Bronchial epithelial cell (primary cell): ENCODE results near the gene TWF1. TPM values are rescaled to one million over a fixed set of nuclear protein-coding genes. Genes with fewer than 3 reads are reported as not detected.

Experiments
- DNase-seq: peaks from one replicate; pipeline ENCODE4 v3.0.0-alpha.2; 2010; ENCODE audit warnings: low read depth
- FAIRE-seq: peaks from 2 replicates; lab custom pipeline; 2011; peaks lifted over from hg19 to GRCh38; lab: Jason Lieb, UNC
- H3K27me3 ChIP-seq: 2 replicates; pipeline ENCODE4 v1.5.1; 2011; ENCODE audit warnings: low read length; ENCODE audit not compliant: control insufficient read depth, insufficient read depth
- H3K36me3 ChIP-seq: 2 replicates; pipeline ENCODE4 v1.5.1; 2011; ENCODE audit warnings: low read length; ENCODE audit not compliant: control insufficient read depth, insufficient read depth
- H3K4me3 ChIP-seq: 2 replicates; pipeline ENCODE4 v1.5.1; 2011; ENCODE audit warnings: mild to moderate bottlenecking, low read depth, low read length, control low read depth
- CTCF ChIP-seq: IDR thresholded peaks from 2 replicates; pipeline ENCODE4 v1.5.1; 2011; ENCODE audit warnings: mild to moderate bottlenecking, moderate library complexity, low read length, control low read depth, inconsistent platforms; ENCODE audit not compliant: insufficient read depth, severe bottlenecking
- total RNA-seq: library from RNA; depleted of rRNA; stranded (reverse); fragments of >200 nt; gene quantifications from 2 replicates; pipeline ENCODE4 v1.2.1, GENCODE V29; 2014

The TWF1 gene
- total RNA-seq, 1 donor from 2014 or later, result 146 TPM

GRCh38 chr12:43832463-43833168 lies 26.5 kb upstream of the TWF1 start:
- FAIRE-seq (no peak), DNase-seq (no peak)
- TF ChIP-seq CTCF, result no peak
- no peak overlapping the region for H3K4me3 ChIP-seq
- no peaks in the 10 kb centered on the region for H3K27me3 ChIP-seq
- no peaks in the 10 kb centered on the region for H3K36me3 ChIP-seq

- Histone ChIP-seq H3K36me3 (no peaks in the 10 kb centered on the region), H3K4me3 (no peak overlapping the region), H3K27me3 (no peaks in the 10 kb centered on the region)
- no peak for FAIRE-seq
- no peak for TF ChIP-seq CTCF
- DNase-seq, result no peak
Observed at GRCh38 chr12:43827093-43827492, 21.0 kb upstream of the TWF1 start.

GRCh38 chr12:43826681-43827080 lies 20.6 kb upstream of the TWF1 start:
- FAIRE-seq, result no peak

GRCh38 chr12:43824207-43824775 lies 18.2 kb upstream of the TWF1 start:
- TF ChIP-seq CTCF, result no peak
- no peak for FAIRE-seq
- Histone ChIP-seq H3K27me3 (no peaks in the 10 kb centered on the region), H3K36me3 (no peaks in the 10 kb centered on the region), H3K4me3 (no peak overlapping the region)
- no peak for DNase-seq

More at GRCh38 chr12:43826681-43827080, 20.6 kb upstream of the TWF1 start:
- Histone ChIP-seq H3K27me3 (no peaks in the 10 kb centered on the region), H3K36me3 (no peaks in the 10 kb centered on the region), H3K4me3 (no peak overlapping the region)
- no peak for TF ChIP-seq CTCF
- DNase-seq, result no peak

- no peak for TF ChIP-seq CTCF
- DNase-seq, result peak; percentile 38
- Histone ChIP-seq H3K27me3 (no peaks in the 10 kb centered on the region), H3K36me3 (no peaks in the 10 kb centered on the region), H3K4me3 (no peak overlapping the region)
- peak; percentile 80 for FAIRE-seq
Observed at GRCh38 chr12:43816168-43816567, 10.1 kb upstream of the TWF1 start.
